H9 (cell line): ENCODE data around the gene RIMS1. TPM values are rescaled to one million over a fixed set of nuclear protein-coding genes. Genes with fewer than 3 reads are reported as not detected.

ENCODE experiments used
- DNase-seq: peaks from one replicate; pipeline ENCODE4 v3.0.0-alpha.2; 2017
- H2AFZ ChIP-seq: one replicate; pipeline ENCODE4 v1.6.1; 2013; ENCODE audit warnings: mild to moderate bottlenecking, low read length, control low read depth, moderate library complexity
- H2AK5ac ChIP-seq: 2 replicates; pipeline ENCODE4 v1.6.1; 2013; ENCODE audit warnings: low read length, control low read depth, mixed read lengths; ENCODE audit not compliant: insufficient read length
- H2BK120ac ChIP-seq: one replicate; pipeline ENCODE4 v1.6.1; 2013; ENCODE audit warnings: low read depth, mild to moderate bottlenecking, low read length, control low read depth, inconsistent platforms; ENCODE audit not compliant: poor library complexity, severe bottlenecking
- H2BK12ac ChIP-seq: 2 replicates; pipeline ENCODE4 v1.6.1; 2013; ENCODE audit warnings: low read length, control low read depth, mixed read lengths, low read depth; ENCODE audit not compliant: insufficient read length
- H2BK15ac ChIP-seq: 2 replicates; pipeline ENCODE4 v1.6.1; 2013; ENCODE audit warnings: low read depth, low read length, control low read depth
- H2BK20ac ChIP-seq: one replicate; pipeline ENCODE4 v1.6.1; 2013; ENCODE audit warnings: low read depth, mild to moderate bottlenecking, low read length, control low read depth, inconsistent platforms; ENCODE audit not compliant: poor library complexity, severe bottlenecking
- H2BK5ac ChIP-seq: 2 replicates; pipeline ENCODE4 v1.6.1; 2013; ENCODE audit warnings: low read length, control low read depth, mixed read lengths; ENCODE audit not compliant: insufficient read length
- H3K14ac ChIP-seq: 2 replicates; pipeline ENCODE4 v1.6.1; 2013; ENCODE audit warnings: low read length, control low read depth; ENCODE audit not compliant: insufficient read depth
- H3K18ac ChIP-seq: 2 replicates; pipeline ENCODE4 v1.6.1; 2013; ENCODE audit warnings: low read depth, mild to moderate bottlenecking, mixed read lengths, low read length, control low read depth; ENCODE audit not compliant: insufficient read length
- H3K23ac ChIP-seq: 2 replicates; pipeline ENCODE4 v1.6.1; 2013; ENCODE audit warnings: low read length, control low read depth, mixed read lengths, low read depth; ENCODE audit not compliant: insufficient read length
- H3K23me2 ChIP-seq: 2 replicates; pipeline ENCODE4 v1.6.1; 2013; ENCODE audit warnings: low read depth, mild to moderate bottlenecking, mixed read lengths, low read length, control low read depth; ENCODE audit not compliant: insufficient read length, poor library complexity, severe bottlenecking
- H3K27ac ChIP-seq: 2 replicates; pipeline ENCODE4 v1.5.1; 2013; ENCODE audit warnings: low read length, control low read depth, mixed read lengths, low read depth; ENCODE audit not compliant: insufficient read length
- H3K27me3 ChIP-seq: 2 replicates; pipeline ENCODE4 v1.6.1; 2013; ENCODE audit warnings: low read length, control low read depth, inconsistent platforms; ENCODE audit not compliant: insufficient read depth
- H3K4ac ChIP-seq: 2 replicates; pipeline ENCODE4 v1.6.1; 2013; ENCODE audit warnings: low read depth, mild to moderate bottlenecking, control low read depth, inconsistent platforms, low read length, moderate library complexity
- H3K4me1 ChIP-seq: 2 replicates; pipeline ENCODE4 v1.6.1; 2013; ENCODE audit warnings: low read length, control low read depth, inconsistent platforms; ENCODE audit not compliant: insufficient read depth
- H3K4me2 ChIP-seq: 2 replicates; pipeline ENCODE4 v1.6.1; 2013; ENCODE audit warnings: low read length, control low read depth, mixed read lengths; ENCODE audit not compliant: insufficient read length, insufficient read depth
- H3K56ac ChIP-seq: 2 replicates; pipeline ENCODE4 v1.6.1; 2013; ENCODE audit warnings: low read depth, mild to moderate bottlenecking, mixed read lengths, low read length, control low read depth; ENCODE audit not compliant: insufficient read length
- H3K79me1 ChIP-seq: 2 replicates; pipeline ENCODE4 v1.6.1; 2013; ENCODE audit warnings: low read depth, mild to moderate bottlenecking, moderate library complexity, low read length, control low read depth, inconsistent platforms; ENCODE audit not compliant: insufficient read depth, poor library complexity, severe bottlenecking
- H3K79me2 ChIP-seq: 2 replicates; pipeline ENCODE4 v1.6.1; 2013; ENCODE audit warnings: low read length, control low read depth, inconsistent platforms; ENCODE audit not compliant: insufficient read depth
- H3K9ac ChIP-seq: 2 replicates; pipeline ENCODE4 v1.6.1; 2013; ENCODE audit warnings: low read length, control low read depth, mixed read lengths; ENCODE audit not compliant: insufficient read length; ENCODE audit errors: extremely low read depth
- H3K9me3 ChIP-seq: one replicate; pipeline ENCODE4 v1.6.1; 2013; ENCODE audit warnings: low read depth, low read length, inconsistent platforms; ENCODE audit not compliant: control insufficient read depth
- H3T11ph ChIP-seq: one replicate; pipeline ENCODE4 v1.6.1; 2013; ENCODE audit warnings: mild to moderate bottlenecking, low read length, control low read depth, inconsistent platforms
- H4K20me1 ChIP-seq: one replicate; pipeline ENCODE4 v1.6.1; 2013; ENCODE audit not compliant: control insufficient read depth, insufficient read length, insufficient read depth
- H4K5ac ChIP-seq: 2 replicates; pipeline ENCODE4 v1.6.1; 2013; ENCODE audit warnings: low read depth, mild to moderate bottlenecking, mixed read lengths, low read length, control low read depth; ENCODE audit not compliant: insufficient read length
- H4K8ac ChIP-seq: replicated peaks from 2 replicates; pipeline ENCODE4 v1.6.1; 2013; ENCODE audit warnings: low read length, control low read depth, mixed read lengths, low read depth; ENCODE audit not compliant: insufficient read length
- H4K91ac ChIP-seq: 2 replicates; pipeline ENCODE4 v1.6.1; 2013; ENCODE audit warnings: low read depth, mild to moderate bottlenecking, moderate library complexity, mixed read lengths, low read length, control low read depth; ENCODE audit not compliant: insufficient read length
- H3K27ac Mint-ChIP-seq, 3 experiments: 2 replicates in 2 of 3; 3 replicates in 1 of 3; pipeline ENCODE4 v1.8.0; 2020 to 2021; ENCODE audit warnings: mixed read lengths in 3 of 3, mild to moderate bottlenecking in 1 of 3, moderate library complexity in 1 of 3
- H3K27me3 Mint-ChIP-seq: 2 replicates; pipeline ENCODE4 v1.8.0; 2021; ENCODE audit warnings: low read depth, mild to moderate bottlenecking, moderate library complexity, mixed read lengths
- H3K36me3 Mint-ChIP-seq, 3 experiments: 2 replicates in 2 of 3; 3 replicates in 1 of 3; pipeline ENCODE4 v1.8.0; 2020 to 2021; ENCODE audit warnings: low read depth in 3 of 3, mixed read lengths in 3 of 3; ENCODE audit not compliant: insufficient read depth in 1 of 3
- H3K4me1 Mint-ChIP-seq, 2 experiments: 2 replicates each; pipeline ENCODE4 v1.8.0; 2020; ENCODE audit warnings: mixed read lengths in 2 of 2
- H3K4me3 Mint-ChIP-seq, 2 experiments: 2 replicates in 1 of 2; 3 replicates in 1 of 2; pipeline ENCODE4 v1.8.0; 2020 to 2021; ENCODE audit warnings: mild to moderate bottlenecking in 2 of 2, mixed read lengths in 2 of 2, moderate library complexity in 1 of 2
- H3K9me3 Mint-ChIP-seq, 2 experiments: 2 replicates in 1 of 2; 3 replicates in 1 of 2; pipeline ENCODE4 v1.8.0; 2020; ENCODE audit warnings: mild to moderate bottlenecking in 2 of 2, mixed read lengths in 2 of 2, moderate library complexity in 1 of 2
- WGBS: extraction: QIAGEN DNeasy Blood & Tissue Kit; methylation state at CpG from one replicate; pipeline ENCODE4 v1.1.7; 2013; ENCODE audit warnings: missing lambda C conversion rate, low lambda C conversion rate, mixed read lengths; ENCODE audit not compliant: insufficient read length; ENCODE audit errors: extremely low coverage; 5-methylcytosine and 5-hydroxymethylcytosine counted together
- total RNA-seq: library from RNA; stranded (reverse); gene quantifications from 2 replicates; pipeline ENCODE4 v1.2.1, GENCODE V29; 2021
- TF ChIP-seq, protein P1 (sequence below): fragments of 200-600 bp; sonication (generic); conservative IDR thresholded peaks from 3 replicates; pipeline ENCODE4 v1.8.0; 2021; ENCODE audit warnings: antibody characterized with exemption, mild to moderate bottlenecking

The RIMS1 gene
- total RNA-seq, 1 experiment from 2014 or later, result 0.83 TPM

DNA sequence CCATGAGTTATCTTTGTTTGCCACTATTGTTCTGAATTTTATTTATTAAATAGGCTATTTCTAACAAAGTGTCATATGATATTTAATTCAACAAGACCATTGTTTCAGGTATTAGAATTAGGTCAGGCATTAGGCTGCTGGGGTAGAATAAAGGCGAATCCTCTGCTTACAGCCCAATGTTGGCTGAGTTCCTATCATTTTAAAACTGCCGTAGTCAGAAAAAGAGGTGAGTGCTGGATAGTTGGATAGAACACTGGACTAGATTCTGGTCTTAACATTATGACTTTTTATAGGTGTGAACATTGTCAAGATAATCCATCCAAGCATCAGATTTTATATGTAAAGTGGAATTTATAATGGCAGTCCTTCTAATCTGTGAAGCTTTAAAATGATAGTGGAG is 6.3 kb downstream of the RIMS1 start:
- no peak overlapping the region for H2BK20ac ChIP-seq
- no peak overlapping the region for H2AK5ac ChIP-seq
- no peak overlapping the region for H2BK120ac ChIP-seq
- peaks cover 3% of the 10 kb centered on the region; the same call in 1 of the 2 replicates for H3K4me1 ChIP-seq
- H3K79me1 ChIP-seq, result no peaks in the 10 kb centered on the region
- Mint-ChIP-seq H3K27ac (no peak overlapping the region), H3K4me3 (no peak overlapping the region), H3K9me3 (no peaks in the 10 kb centered on the region; a peak in 1 of 5 replicates), H3K27me3 (peaks cover 8% of the 10 kb centered on the region), H3K4me1 (peaks cover under 1 to 11% of the 10 kb centered on the region in 2 experiments), H3K36me3 (no peaks in the 10 kb centered on the region)
- H3K23ac ChIP-seq, result no peak overlapping the region
- H2BK5ac ChIP-seq, result no peak overlapping the region
- H2AFZ ChIP-seq, result no peak overlapping the region
- H3K9me3 ChIP-seq, result no peaks in the 10 kb centered on the region
- WGBS, result no CpG with 5 or more reads among the region's 2 CpGs
- no peak overlapping the region for H3K9ac ChIP-seq
- H3K23me2 ChIP-seq, result no peaks in the 10 kb centered on the region
- no peak overlapping the region for H2BK12ac ChIP-seq
- no peak overlapping the region for H3K18ac ChIP-seq
- H4K91ac ChIP-seq, result no peak overlapping the region
- no peaks in the 10 kb centered on the region for H4K20me1 ChIP-seq
- H3K79me2 ChIP-seq, result no peaks in the 10 kb centered on the region
- H2BK15ac ChIP-seq, result no peak overlapping the region
- H4K5ac ChIP-seq, result no peak overlapping the region
- no peak overlapping the region for H4K8ac ChIP-seq
- H3K4me2 ChIP-seq, result no peak overlapping the region
- H3K27me3 ChIP-seq, result no peaks in the 10 kb centered on the region
- no peak for DNase-seq
- H3K4ac ChIP-seq, result no peak overlapping the region
- no peak overlapping the region for H3K14ac ChIP-seq
- no peak overlapping the region for H3T11ph ChIP-seq
- no peak overlapping the region for H3K27ac ChIP-seq
- TF ChIP-seq, protein P1, sequence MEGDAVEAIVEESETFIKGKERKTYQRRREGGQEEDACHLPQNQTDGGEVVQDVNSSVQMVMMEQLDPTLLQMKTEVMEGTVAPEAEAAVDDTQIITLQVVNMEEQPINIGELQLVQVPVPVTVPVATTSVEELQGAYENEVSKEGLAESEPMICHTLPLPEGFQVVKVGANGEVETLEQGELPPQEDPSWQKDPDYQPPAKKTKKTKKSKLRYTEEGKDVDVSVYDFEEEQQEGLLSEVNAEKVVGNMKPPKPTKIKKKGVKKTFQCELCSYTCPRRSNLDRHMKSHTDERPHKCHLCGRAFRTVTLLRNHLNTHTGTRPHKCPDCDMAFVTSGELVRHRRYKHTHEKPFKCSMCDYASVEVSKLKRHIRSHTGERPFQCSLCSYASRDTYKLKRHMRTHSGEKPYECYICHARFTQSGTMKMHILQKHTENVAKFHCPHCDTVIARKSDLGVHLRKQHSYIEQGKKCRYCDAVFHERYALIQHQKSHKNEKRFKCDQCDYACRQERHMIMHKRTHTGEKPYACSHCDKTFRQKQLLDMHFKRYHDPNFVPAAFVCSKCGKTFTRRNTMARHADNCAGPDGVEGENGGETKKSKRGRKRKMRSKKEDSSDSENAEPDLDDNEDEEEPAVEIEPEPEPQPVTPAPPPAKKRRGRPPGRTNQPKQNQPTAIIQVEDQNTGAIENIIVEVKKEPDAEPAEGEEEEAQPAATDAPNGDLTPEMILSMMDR, result no peak
- H3K56ac ChIP-seq, result no peak overlapping the region
